ENCODE results near the gene RALGDS. TPM values are rescaled to one million over a fixed set of nuclear protein-coding genes. Genes with fewer than 3 reads are reported as not detected.

Gene RALGDS
- total and polyA plus RNA-seq, 2 experiments from 2014 or later, result 8.6 to 20.3 TPM

DNA sequence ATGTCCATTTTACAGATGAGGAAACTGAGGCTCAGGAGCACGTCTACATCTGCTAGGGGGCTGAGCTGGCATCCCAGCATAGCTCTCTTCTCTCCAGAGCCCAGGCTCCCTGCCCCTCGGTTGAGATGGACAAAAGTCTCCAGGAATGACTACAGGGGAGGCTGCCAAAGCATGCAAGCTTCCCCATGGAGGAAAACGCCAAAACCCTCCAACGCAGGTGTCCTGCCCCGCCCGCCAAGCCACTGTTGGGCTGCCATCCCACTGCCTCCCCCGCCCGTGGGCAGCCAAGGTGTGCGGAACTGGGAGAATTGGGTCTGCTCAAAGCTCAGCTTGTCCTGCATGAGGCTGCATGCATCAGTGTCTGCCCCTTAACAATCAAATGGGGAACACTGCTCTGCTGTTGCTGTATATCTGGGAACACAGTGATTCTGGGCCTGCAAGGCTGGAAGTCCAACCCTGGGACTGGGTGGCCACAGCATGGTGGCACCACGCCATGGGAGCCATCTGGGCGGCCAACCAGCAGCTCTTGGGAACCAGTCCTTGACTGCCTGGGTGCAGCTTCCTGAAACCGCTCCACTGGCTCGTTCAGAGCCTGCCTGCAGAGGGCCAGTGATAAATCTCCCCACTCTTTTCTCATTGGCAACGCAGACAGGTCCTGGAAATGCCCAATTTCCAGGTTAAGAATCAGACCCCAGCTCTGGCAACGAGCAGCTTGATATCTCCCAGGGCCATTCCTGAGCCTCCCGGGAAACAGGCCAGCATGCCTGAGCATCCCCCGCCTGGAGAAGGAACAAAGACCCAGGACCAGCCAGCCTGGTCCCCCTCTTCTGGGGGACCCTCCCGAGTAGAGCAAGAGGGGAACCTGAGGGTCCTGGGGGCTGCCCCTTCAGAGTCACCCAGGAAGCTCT lies 3.5 kb downstream of the RALGDS start:
- Histone ChIP-seq H3F3A (replicated peaks; ENCODE audit: low read depth) (0 out of 2 replicates have a peak, but pooled peaks cover 2% of the 10 kb centered on the region), H3K27me3 (ENCODE audit: insufficient read depth) (peaks cover 38% of the 10 kb centered on the region; the same call in 1 of the 2 replicates), H4K20me1 (replicated peaks; ENCODE audit: insufficient read depth) (peaks cover 4% of the 10 kb centered on the region; the same call in 1 of the 2 replicates), H3K27ac (ENCODE audit: low read depth) (no peak overlapping the region), H3K4me3 (no peak overlapping the region), H3K4me2 (no peak overlapping the region), H2AFZ (no peak overlapping the region), H3K36me3 (ENCODE audit: insufficient read depth) (no peaks in the 10 kb centered on the region), H3K9me2 (ENCODE audit: insufficient read depth) (no peaks in the 10 kb centered on the region), H3K79me2 (replicated peaks; ENCODE audit: insufficient read depth) (no peaks in the 10 kb centered on the region), H3K4me1 (ENCODE audit: insufficient read depth) (no peaks in the 10 kb centered on the region; the same call in 1 of the 2 replicates)
- ATAC-seq (no peak), DNase-seq (ENCODE audit: low spot score) (no peak)
- Mint-ChIP-seq H3K4me1 (peaks cover 15% of the 10 kb centered on the region), H3K36me3 (ENCODE audit: low read depth) (no peaks in the 10 kb centered on the region), H3K9me3 (no peaks in the 10 kb centered on the region; the same call in 2 of the 3 replicates), H3K27me3 (ENCODE audit: insufficient read depth, low read depth, poor library complexity) (peaks cover 37% of the 10 kb centered on the region), H3K4me3 (no peak overlapping the region; the same call in 2 of the 3 replicates), H3K27ac (0 out of 2 replicates have a peak overlapping the region, but pooled peaks have one; percentile 31)
- no peak for TF ChIP-seq POLR2AphosphoS5 (IDR thresholded peaks at IDR 0.05; ENCODE audit: low read depth)
- TF ChIP-seq EZH2phosphoT487 (IDR thresholded peaks at IDR 0.05; ENCODE audit: unreplicated experiment), result no peak
- TF ChIP-seq, protein P1, sequence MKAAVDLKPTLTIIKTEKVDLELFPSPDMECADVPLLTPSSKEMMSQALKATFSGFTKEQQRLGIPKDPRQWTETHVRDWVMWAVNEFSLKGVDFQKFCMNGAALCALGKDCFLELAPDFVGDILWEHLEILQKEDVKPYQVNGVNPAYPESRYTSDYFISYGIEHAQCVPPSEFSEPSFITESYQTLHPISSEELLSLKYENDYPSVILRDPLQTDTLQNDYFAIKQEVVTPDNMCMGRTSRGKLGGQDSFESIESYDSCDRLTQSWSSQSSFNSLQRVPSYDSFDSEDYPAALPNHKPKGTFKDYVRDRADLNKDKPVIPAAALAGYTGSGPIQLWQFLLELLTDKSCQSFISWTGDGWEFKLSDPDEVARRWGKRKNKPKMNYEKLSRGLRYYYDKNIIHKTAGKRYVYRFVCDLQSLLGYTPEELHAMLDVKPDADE (IDR thresholded peaks at IDR 0.05), result no peak
- TF ChIP-seq NANOG (IDR thresholded peaks at IDR 0.05; ENCODE audit: borderline replicate concordance), result no peak
- TF ChIP-seq JUNB (IDR thresholded peaks at IDR 0.05; ENCODE audit: unreplicated experiment), result no peak
- TF ChIP-seq CREB1 (CRISPR knock-in tag; IDR thresholded peaks at IDR 0.05; ENCODE audit: low read depth), result no peak
- no peak for TF ChIP-seq STAT1 (IDR thresholded peaks at IDR 0.05; ENCODE audit: unreplicated experiment)
- TF ChIP-seq, protein P2, sequence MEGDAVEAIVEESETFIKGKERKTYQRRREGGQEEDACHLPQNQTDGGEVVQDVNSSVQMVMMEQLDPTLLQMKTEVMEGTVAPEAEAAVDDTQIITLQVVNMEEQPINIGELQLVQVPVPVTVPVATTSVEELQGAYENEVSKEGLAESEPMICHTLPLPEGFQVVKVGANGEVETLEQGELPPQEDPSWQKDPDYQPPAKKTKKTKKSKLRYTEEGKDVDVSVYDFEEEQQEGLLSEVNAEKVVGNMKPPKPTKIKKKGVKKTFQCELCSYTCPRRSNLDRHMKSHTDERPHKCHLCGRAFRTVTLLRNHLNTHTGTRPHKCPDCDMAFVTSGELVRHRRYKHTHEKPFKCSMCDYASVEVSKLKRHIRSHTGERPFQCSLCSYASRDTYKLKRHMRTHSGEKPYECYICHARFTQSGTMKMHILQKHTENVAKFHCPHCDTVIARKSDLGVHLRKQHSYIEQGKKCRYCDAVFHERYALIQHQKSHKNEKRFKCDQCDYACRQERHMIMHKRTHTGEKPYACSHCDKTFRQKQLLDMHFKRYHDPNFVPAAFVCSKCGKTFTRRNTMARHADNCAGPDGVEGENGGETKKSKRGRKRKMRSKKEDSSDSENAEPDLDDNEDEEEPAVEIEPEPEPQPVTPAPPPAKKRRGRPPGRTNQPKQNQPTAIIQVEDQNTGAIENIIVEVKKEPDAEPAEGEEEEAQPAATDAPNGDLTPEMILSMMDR (conservative IDR thresholded peaks at IDR 0.05; ENCODE audit: low read depth in 2 of 2), result no peak
- TF ChIP-seq, protein P3, sequence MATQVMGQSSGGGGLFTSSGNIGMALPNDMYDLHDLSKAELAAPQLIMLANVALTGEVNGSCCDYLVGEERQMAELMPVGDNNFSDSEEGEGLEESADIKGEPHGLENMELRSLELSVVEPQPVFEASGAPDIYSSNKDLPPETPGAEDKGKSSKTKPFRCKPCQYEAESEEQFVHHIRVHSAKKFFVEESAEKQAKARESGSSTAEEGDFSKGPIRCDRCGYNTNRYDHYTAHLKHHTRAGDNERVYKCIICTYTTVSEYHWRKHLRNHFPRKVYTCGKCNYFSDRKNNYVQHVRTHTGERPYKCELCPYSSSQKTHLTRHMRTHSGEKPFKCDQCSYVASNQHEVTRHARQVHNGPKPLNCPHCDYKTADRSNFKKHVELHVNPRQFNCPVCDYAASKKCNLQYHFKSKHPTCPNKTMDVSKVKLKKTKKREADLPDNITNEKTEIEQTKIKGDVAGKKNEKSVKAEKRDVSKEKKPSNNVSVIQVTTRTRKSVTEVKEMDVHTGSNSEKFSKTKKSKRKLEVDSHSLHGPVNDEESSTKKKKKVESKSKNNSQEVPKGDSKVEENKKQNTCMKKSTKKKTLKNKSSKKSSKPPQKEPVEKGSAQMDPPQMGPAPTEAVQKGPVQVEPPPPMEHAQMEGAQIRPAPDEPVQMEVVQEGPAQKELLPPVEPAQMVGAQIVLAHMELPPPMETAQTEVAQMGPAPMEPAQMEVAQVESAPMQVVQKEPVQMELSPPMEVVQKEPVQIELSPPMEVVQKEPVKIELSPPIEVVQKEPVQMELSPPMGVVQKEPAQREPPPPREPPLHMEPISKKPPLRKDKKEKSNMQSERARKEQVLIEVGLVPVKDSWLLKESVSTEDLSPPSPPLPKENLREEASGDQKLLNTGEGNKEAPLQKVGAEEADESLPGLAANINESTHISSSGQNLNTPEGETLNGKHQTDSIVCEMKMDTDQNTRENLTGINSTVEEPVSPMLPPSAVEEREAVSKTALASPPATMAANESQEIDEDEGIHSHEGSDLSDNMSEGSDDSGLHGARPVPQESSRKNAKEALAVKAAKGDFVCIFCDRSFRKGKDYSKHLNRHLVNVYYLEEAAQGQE (IDR thresholded peaks at IDR 0.05; ENCODE audit: unreplicated experiment), result no peak
- no peak for TF ChIP-seq ZNF114 (CRISPR knock-in tag; IDR thresholded peaks at IDR 0.05)
- TF ChIP-seq ZNF331 (CRISPR knock-in tag; IDR thresholded peaks at IDR 0.05; ENCODE audit: low read depth), result no peak
- no peak for TF ChIP-seq EZH2 (IDR thresholded peaks at IDR 0.05; ENCODE audit: low read depth, unreplicated experiment)
